GM23248 (cell line): ENCODE data around the gene SAP30BP.

ENCODE experiments used
- EZH2 ChIP-seq: fragments of 200-600 bp; sonication (generic); IDR thresholded peaks from 2 replicates; pipeline ENCODE4 v1.6.1; 2018; ENCODE audit warnings: antibody characterized with exemption, mild to moderate bottlenecking; ENCODE audit not compliant: insufficient read depth, poor library complexity, severe bottlenecking
- EZH2phosphoT487 ChIP-seq: fragments of 200-600 bp; sonication (generic); IDR thresholded peaks from 2 replicates; pipeline ENCODE4 v1.6.1; 2018; ENCODE audit warnings: antibody characterized with exemption, moderate library complexity, mild to moderate bottlenecking, low read depth; ENCODE audit not compliant: insufficient read depth

DNA sequence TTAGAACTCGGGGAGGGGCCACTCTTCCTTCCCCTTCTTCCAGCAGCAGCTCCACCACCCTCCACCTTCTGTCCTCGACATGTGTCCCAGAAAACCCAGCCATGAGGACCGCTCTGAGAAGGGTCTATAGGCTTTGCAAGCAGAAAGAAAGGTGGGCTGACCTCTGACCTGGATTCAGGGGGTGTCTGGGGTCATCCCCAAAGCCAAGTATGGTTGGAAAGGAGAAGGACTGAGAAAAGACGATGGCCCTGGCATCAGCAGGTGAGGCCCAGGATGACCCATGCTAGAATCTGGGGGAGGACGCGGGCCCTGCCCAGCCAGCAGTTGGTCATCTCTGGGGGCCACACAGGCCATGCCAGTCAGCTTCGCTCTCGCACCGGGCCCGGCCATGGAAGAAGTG, 40.0 kb upstream of the SAP30BP start:
- TF ChIP-seq EZH2 (no peak), EZH2phosphoT487 (no peak)
